RWPE2 (cell line): ENCODE data around the gene CACNB1.

Experiments
- ATAC-seq: fragments of 200-7000 bp; cut with Tn5 transposase; 3 replicates; pipeline ENCODE4 v1.9.1; 2021; ENCODE audit warnings: low read depth
- DNase-seq: peaks from one replicate; pipeline ENCODE4 v3.0.0-alpha.2; 2020; ENCODE audit warnings: low spot score
- H3K27ac ChIP-seq: fragments of 450-650 bp; 2 replicates; pipeline ENCODE4 v1.5.1; 2017; ENCODE audit warnings: mild to moderate bottlenecking; ENCODE audit not compliant: poor library complexity, severe bottlenecking
- H3K27me3 ChIP-seq: fragments of 250-450 bp; sonication (Bioruptor Pico); 2 replicates; pipeline ENCODE4 v1.5.1; 2021; ENCODE audit warnings: mild to moderate bottlenecking, moderate library complexity; ENCODE audit not compliant: insufficient read depth, poor library complexity, severe bottlenecking
- H3K36me3 ChIP-seq: fragments of 250-450 bp; sonication (Bioruptor Pico); 2 replicates; pipeline ENCODE4 v1.5.1; 2020; ENCODE audit warnings: low read depth, mild to moderate bottlenecking, moderate library complexity
- H3K4me1 ChIP-seq: fragments of 250-450 bp; sonication (Bioruptor Pico); 2 replicates; pipeline ENCODE4 v1.5.1; 2021; ENCODE audit warnings: mild to moderate bottlenecking, moderate library complexity; ENCODE audit not compliant: insufficient read depth, poor library complexity, severe bottlenecking
- H3K4me3 ChIP-seq: fragments of 250-450 bp; sonication (Bioruptor Pico); 2 replicates; pipeline ENCODE4 v1.5.1; 2021; ENCODE audit warnings: mild to moderate bottlenecking, moderate library complexity; ENCODE audit not compliant: severe bottlenecking
- H3K9me3 ChIP-seq: fragments of 250-450 bp; sonication (Bioruptor Pico); 2 replicates; pipeline ENCODE4 v1.5.1; 2021; ENCODE audit warnings: mild to moderate bottlenecking, moderate library complexity; ENCODE audit not compliant: severe bottlenecking
- CTCF ChIP-seq: fragments of 450-650 bp; IDR thresholded peaks from one replicate; pipeline ENCODE4 v1.5.1; 2017; ENCODE audit warnings: mild to moderate bottlenecking, moderate library complexity; ENCODE audit not compliant: poor library complexity, severe bottlenecking

The CACNB1 gene

GRCh38 chr17:39193346-39193745, 4.1 kb downstream of the CACNB1 start:
- no peak for DNase-seq
- ATAC-seq: no peak
- H3K27me3 ChIP-seq: no peaks in the 10 kb centered on the region
- no peak overlapping the region for H3K27ac ChIP-seq
- no peak overlapping the region for H3K4me3 ChIP-seq
- TF ChIP-seq CTCF: no peak
- no peaks in the 10 kb centered on the region for H3K9me3 ChIP-seq
- peaks cover 54% of the 10 kb centered on the region for H3K36me3 ChIP-seq
- H3K4me1 ChIP-seq: no peaks in the 10 kb centered on the region

- H3K4me1 ChIP-seq: no peaks in the 10 kb centered on the region
- H3K27ac ChIP-seq: no peak overlapping the region
- TF ChIP-seq CTCF: no peak
- no peak overlapping the region for H3K4me3 ChIP-seq
- DNase-seq (no peak), ATAC-seq (no peak)
- no peaks in the 10 kb centered on the region for H3K27me3 ChIP-seq
- no peaks in the 10 kb centered on the region for H3K9me3 ChIP-seq
- peaks cover 56% of the 10 kb centered on the region for H3K36me3 ChIP-seq
These were observed 4.6 kb downstream of the CACNB1 start for GRCh38 chr17:39192901-39193300.

GRCh38 chr17:39191750-39192510, 5.5 kb downstream of the CACNB1 start:
- H3K36me3 ChIP-seq: peaks cover 66% of the 10 kb centered on the region
- TF ChIP-seq CTCF: no peak
- H3K27me3 ChIP-seq: no peaks in the 10 kb centered on the region
- H3K9me3 ChIP-seq: no peaks in the 10 kb centered on the region
- ATAC-seq (no peak), DNase-seq (no peak)
- H3K27ac ChIP-seq: no peak overlapping the region
- H3K4me1 ChIP-seq: no peaks in the 10 kb centered on the region
- no peak overlapping the region for H3K4me3 ChIP-seq

- no peak for TF ChIP-seq CTCF
- H3K36me3 ChIP-seq: peaks cover 71% of the 10 kb centered on the region
- no peak for DNase-seq
These were observed 10.2 kb downstream of the CACNB1 start for GRCh38 chr17:39187152-39187830.

More at GRCh38 chr17:39187152-39187830, 10.2 kb downstream of the CACNB1 start:
- no peaks in the 10 kb centered on the region for H3K4me1 ChIP-seq
- no peak overlapping the region for H3K27ac ChIP-seq
- H3K4me3 ChIP-seq: no peak overlapping the region
- no peak for ATAC-seq
- H3K9me3 ChIP-seq: no peaks in the 10 kb centered on the region
- no peaks in the 10 kb centered on the region for H3K27me3 ChIP-seq
